HG03103 (cell line): ENCODE measurements around the gene FPR2.
"Not testable (repeated sequence)": the region's sequence is repeated elsewhere in the genome, so short reads cannot be mapped to it uniquely, and the experiment has no call there.

Experiments
- ATAC-seq: cut with Tn5 transposase; IDR thresholded peaks from one replicate; pipeline ENCODE4 v1.9.1; 2021; ENCODE audit warnings: low read depth; ENCODE audit not compliant: unreplicated experiment

The FPR2 gene

GRCh38 chr19:51760697-51761356, at the start of gene FPR2:
Gene FPR2, plus strand, starts transcription at chr19:51761180. Its CDS starts 7,479 bp downstream, at chr19:51768659.
- ATAC-seq = no peak

DNA sequence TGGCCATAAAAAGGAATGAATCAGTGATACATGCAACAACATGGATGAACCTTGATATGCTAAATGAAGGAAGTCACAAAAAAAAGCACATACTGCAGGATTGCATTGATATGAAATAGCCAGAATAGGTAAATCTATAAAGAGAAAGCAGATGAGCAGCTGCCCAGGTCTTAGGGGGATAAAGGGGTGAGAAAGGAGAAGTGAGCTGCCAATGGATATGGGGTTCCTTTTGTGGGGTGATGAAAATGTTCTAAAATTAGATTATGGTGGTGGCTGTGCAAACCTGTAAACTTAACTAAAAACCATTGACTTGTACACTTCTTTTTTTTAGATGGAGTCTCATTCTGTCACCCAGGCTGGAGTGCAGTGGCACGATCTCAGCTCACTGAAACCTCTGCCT, 49.3 kb upstream of the FPR2 start:
- ATAC-seq = no peak

DNA sequence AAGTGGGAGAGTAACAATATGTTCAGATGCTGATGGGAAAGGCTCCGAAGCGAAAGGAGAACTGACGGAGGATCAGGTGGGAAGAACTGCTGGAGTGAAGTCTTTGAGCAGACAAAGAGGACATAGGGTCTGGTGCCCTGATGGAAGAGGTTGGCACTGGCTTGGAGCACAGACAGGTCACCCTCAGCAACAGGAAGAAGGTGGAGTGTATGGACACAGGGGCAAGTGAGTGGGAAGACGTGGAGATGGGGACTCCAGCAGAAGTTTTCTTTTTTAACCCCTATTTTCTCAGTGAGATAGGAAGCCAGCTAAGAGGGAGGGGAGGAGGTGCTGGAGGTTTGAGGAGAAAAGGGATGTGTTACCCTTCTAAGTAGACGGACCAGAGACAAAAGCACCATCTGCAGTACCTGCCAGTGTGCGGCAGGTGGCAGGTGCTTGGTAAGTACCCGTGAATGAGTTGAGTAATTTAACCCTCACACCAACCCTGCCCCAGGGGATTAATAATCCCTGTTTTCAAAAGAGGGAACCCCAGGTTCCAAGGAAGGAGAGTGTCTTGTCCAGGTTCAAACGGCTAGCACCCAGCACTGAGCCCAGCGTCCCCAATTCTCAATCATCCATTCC, 48.4 kb upstream of the FPR2 start:
- no peak for ATAC-seq

- ATAC-seq = no peak
These were observed 47.4 kb upstream of the FPR2 start for GRCh38 chr19:51713319-51714285.

GRCh38 chr19:51714848-51715247, 46.1 kb upstream of the FPR2 start:
- ATAC-seq = no peak

- no peak for ATAC-seq
These were observed 45.1 kb upstream of the FPR2 start for GRCh38 chr19:51715850-51716249.

DNA sequence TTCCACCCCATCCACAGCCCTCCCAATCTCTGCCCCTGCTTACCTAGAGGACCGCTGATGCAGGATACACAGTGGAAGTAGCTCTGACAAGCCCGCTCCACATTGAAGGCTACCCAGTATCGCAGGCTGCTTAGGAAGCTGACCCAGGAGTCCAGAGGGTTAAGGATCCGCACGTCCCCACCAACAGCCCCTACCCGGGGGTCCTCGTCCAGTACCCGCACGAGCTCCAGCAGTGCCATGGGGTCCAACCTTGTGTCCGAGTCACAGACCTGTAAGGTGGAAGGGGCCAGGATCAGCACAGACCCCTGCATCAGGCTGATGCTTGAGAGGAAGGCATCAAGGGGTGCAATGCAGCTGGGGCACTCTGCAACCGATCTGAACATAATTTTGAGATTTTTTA, 44.1 kb upstream of the FPR2 start:
- ATAC-seq = no peak

DNA sequence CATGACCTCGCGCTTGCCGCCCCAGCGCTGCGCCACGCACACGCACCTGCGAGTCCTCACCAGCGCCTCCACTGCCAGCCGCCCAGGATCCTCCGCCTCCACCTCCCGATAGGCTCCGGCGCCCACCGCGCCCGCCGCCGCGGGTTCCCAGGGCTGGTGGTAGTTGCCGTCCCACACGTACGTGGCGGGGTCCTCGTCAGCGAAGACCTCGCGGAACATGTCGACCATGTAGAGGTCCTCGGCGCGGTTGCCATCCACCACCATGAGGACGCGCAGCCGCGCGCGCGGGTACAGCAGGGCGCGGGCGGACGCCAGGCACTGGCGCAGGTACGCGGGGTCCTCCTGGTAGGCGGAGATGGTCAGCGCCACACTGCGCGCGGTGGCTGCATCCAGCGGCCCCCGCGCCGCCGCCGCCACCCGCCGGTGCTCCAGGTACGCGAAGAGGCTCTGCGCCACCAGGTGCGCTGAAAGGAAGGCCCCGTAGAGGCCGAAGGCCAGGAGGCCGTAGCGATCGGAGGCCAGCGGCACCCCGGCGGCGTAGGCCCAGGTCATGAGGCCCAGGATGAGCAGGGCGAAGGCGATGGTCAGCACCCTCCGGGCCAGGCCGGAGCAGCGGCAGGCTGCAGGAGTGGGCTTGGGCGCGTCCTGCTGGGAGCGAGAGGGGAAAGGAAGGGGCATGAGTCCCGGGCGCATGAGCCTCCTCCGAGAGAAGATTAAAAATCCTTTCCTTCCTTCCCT, 41.6 kb upstream of the FPR2 start:
- no peak for ATAC-seq

DNA sequence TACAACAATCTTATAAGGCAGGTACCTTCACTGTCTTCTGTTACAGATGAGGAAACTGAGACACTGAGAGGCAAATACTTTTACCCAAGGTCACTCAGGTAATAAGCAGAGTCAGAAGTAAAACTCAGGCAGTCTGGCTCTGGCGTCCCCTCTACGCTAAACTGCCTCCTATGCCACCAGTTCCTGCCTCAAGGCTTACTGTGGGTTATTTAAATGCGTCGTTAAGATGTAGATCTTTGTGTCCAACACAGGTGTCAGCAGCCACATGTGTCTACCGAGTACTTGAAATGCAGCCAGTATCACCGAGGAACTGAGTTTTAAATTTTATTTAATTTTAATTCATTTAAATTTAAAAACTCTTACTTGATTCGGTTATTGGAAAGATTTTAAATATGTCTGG, 39.1 kb upstream of the FPR2 start:
- ATAC-seq = no peak

DNA sequence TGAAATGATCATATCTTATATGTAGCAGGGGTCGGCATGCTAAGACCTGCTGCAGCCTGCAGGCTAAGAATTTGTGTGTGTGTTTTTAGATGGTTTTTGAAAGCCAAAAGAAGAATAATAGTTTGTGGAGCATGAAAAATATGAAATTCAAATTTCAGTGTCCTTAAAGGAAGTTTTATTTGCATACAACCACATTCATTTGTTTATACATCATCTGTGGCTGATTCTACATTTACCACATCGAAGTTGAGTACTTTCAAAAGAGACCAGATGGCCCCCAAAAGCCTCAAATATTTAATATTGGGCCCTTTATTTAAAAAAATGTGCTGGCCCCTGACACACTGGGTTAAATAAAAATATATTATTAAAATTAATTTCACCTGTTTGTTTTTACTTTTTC, 38.5 kb upstream of the FPR2 start:
- ATAC-seq = no peak

DNA sequence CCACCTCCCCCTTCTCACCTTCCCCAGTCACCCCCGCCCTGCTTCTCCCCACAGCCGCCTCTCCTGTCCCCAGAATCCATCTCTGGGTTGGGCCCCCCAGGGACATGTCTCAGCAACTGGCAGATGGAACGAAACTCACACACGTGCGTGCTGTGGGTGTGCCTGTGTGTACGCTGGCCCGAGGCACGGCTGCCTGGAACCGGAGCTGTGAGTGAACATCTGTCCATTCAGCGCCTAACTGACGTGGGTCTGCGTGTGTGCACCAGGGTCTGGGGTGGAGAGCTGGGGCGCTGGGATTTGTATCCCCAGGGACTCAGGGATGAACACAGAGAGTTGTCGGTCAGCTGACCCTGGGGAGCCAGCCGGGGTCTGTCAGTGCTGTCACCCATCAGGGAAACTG, 36.4 kb upstream of the FPR2 start:
- ATAC-seq = no peak

DNA sequence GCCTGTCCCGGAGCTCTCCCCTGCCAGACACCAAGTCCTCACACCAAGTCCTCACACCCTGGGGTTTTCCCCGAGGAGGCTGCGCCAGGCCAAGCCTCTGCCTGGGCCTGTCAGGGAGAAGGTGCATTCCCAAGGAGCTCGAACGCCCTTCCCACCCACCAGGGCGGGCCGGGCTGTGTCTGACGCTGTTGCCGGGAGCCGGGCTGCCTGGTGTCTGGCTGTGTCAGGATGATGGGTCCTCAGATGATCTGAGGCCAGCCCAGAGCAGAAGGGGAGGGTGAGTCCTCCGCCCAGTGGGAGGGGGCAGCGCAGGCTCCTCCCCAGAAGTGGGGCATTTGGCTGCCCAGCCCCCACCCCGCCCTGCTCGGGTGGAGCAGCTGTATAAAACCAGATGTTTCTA, 34.9 kb upstream of the FPR2 start:
- ATAC-seq = no peak

- ATAC-seq = no peak
These were observed 33.6 kb upstream of the FPR2 start for GRCh38 chr19:51727349-51727880.

DNA sequence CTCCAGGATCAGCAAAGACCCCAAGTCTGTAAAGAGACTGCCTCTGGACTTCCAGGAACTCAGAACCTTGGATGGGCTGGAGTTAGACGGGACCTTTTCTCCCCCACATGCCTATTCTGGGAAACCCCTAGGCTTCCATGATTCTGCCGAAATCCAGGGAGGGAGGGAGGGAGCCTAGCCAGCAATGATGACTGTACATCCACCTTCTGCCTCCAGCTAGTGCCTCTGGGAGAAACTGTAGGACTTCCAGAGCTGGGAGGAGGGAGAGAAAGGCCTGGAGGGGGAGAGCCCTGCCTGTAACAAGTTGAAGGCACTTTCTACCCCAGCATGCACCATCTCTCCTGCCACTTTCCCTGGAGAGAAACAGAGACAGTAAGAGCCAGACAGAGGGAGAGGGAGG, 31.2 kb upstream of the FPR2 start:
- ATAC-seq = no peak

GRCh38 chr19:51733742-51734522, 27.0 kb upstream of the FPR2 start:
- ATAC-seq = no peak

DNA sequence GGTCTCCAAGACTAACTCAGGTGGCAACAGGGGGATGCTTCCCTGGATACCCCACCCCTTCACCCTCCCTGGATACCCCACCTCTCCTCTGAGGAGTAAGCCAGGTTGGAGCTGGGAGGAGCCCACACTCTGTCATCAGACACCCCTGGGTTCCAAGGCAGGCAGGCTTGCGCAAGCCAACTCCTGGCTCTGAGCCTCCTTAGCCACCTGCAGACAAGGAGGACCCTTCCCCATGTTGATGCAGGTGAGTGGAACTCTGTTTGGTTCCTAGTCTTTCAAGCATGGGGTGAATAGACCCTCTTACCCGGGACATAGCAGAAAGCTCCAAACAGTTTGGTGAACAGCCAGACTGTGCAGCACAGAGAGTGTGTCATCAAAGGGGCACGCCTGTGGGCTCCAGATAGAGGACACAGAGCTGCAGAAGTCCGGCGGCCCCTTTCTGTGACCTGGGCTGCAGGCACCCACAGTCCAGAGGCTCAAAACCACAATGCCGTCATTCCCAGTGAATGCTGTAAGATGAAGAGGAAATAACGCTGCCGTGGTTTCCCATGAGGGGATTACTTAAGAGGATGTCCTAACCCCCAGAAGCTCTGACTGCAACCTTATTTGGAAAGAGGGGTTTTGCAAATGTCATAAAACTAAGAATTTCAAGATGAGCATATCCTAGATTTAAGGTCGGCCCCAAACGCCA, 25.1 kb upstream of the FPR2 start:
- ATAC-seq = no peak

- ATAC-seq = no peak
These were observed 23.6 kb upstream of the FPR2 start for GRCh38 chr19:51737389-51737788.

GRCh38 chr19:51737924-51738323, 23.1 kb upstream of the FPR2 start:
- ATAC-seq = no peak

- not testable (repeated sequence) for ATAC-seq
These were observed 22.5 kb upstream of the FPR2 start for GRCh38 chr19:51738523-51738922.
